Stimulated activated CD4-positive, alpha-beta T cell treated with anti-CD3 and anti-CD28 coated beads, Interleukin-12 subunit alpha, Interleukin-12 subunit beta, amount 100 ng/mL, for 24 hours (primary cell): ENCODE results near the gene WDR5.

Experiments
- DNase-seq, 2 experiments: peaks; one replicate each; pipeline ENCODE4 v3.0.0-alpha.2; 2020; ENCODE audit warnings: low read depth in 2 of 2

Gene WDR5

GRCh38 chr9:134208981-134209725 lies 73.3 kb downstream of the WDR5 start:
- no peak for DNase-seq
